ENCODE data around the gene THOP1.

THOP1 gene

DNA sequence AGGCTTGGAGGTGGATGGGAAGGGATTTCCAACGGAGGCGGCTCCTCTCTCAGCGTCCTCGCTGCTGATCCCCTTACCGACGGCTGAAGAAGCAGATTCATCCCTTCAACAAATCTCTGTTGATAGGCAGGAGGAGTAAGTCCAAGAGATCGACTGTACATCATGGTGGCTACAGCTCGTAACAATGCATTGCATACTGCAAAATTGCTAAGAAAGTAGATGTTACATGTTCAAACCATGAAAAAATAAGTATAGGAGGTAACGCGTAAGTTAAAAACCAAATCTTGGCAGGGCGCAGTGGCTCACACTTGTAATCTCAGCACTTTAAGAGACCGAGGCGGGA, 45.0 kb upstream of the THOP1 start:
- Histone ChIP-seq H3K36me3 (ENCODE audit: insufficient read depth, low read length) (peaks cover 21% of the 10 kb centered on the region), H3K9ac (ENCODE audit: low read length) (no peak overlapping the region), H4K20me1 (ENCODE audit: insufficient read depth, low read length) (no peaks in the 10 kb centered on the region), H3K27ac (ENCODE audit: low read depth, low read length, poor library complexity, severe bottlenecking) (no peak overlapping the region), H3K27me3 (ENCODE audit: insufficient read depth, low read length) (no peaks in the 10 kb centered on the region), H3K9me3 (ENCODE audit: low read length) (no peaks in the 10 kb centered on the region), H3K4me2 (ENCODE audit: low read length) (peak overlapping the region; percentile 24; the same call in 1 of the 2 replicates), H3K4me3 (ENCODE audit: low read depth, low read length, poor library complexity, severe bottlenecking) (peak overlapping the region; percentile 76), H3K79me2 (ENCODE audit: insufficient read depth, low read length) (no peaks in the 10 kb centered on the region), H3F3A (ENCODE audit: insufficient read depth, low read length) (no peaks in the 10 kb centered on the region), H3K4me1 (ENCODE audit: insufficient read depth, low read length, severe bottlenecking) (peaks cover 6% of the 10 kb centered on the region), H2AFZ (ENCODE audit: low read length) (no peak overlapping the region), H3K9me2 (ENCODE audit: low read depth, low read length) (no peaks in the 10 kb centered on the region)
- no peak for TF ChIP-seq CTCF (IDR thresholded peaks at IDR 0.05; ENCODE audit: low read length)
- no peak for TF ChIP-seq EZH2 (IDR thresholded peaks at IDR 0.05; ENCODE audit: borderline replicate concordance, low read length)

- Histone ChIP-seq H3K9me2 (ENCODE audit: low read depth, low read length) (no peaks in the 10 kb centered on the region), H3K36me3 (ENCODE audit: insufficient read depth, low read length) (no peaks in the 10 kb centered on the region), H3K9ac (ENCODE audit: low read length) (no peak overlapping the region), H3K79me2 (ENCODE audit: insufficient read depth, low read length) (no peaks in the 10 kb centered on the region), H2AFZ (ENCODE audit: low read length) (no peak overlapping the region), H3K4me1 (ENCODE audit: insufficient read depth, low read length, severe bottlenecking) (peaks cover 6% of the 10 kb centered on the region), H4K20me1 (ENCODE audit: insufficient read depth, low read length) (no peaks in the 10 kb centered on the region), H3K4me3 (ENCODE audit: low read depth, low read length, poor library complexity, severe bottlenecking) (no peak overlapping the region), H3K27me3 (ENCODE audit: insufficient read depth, low read length) (no peaks in the 10 kb centered on the region; the same call in 1 of the 2 replicates), H3F3A (ENCODE audit: insufficient read depth, low read length) (no peaks in the 10 kb centered on the region), H3K4me2 (ENCODE audit: low read length) (no peak overlapping the region), H3K9me3 (ENCODE audit: low read length) (no peaks in the 10 kb centered on the region), H3K27ac (ENCODE audit: low read depth, low read length, poor library complexity, severe bottlenecking) (no peak overlapping the region)
- TF ChIP-seq EZH2 (IDR thresholded peaks at IDR 0.05; ENCODE audit: borderline replicate concordance, low read length) (no peak), CTCF (IDR thresholded peaks at IDR 0.05; ENCODE audit: low read length) (no peak)
Measured at GRCh38 chr19:2743099-2743498, 42.2 kb upstream of the THOP1 start.

GRCh38 chr19:2744113-2744512, 41.2 kb upstream of the THOP1 start:
- Histone ChIP-seq H3K36me3 (ENCODE audit: insufficient read depth, low read length) (no peaks in the 10 kb centered on the region), H3K9me2 (ENCODE audit: low read depth, low read length) (no peaks in the 10 kb centered on the region), H3F3A (ENCODE audit: insufficient read depth, low read length) (no peaks in the 10 kb centered on the region), H3K4me3 (ENCODE audit: low read depth, low read length, poor library complexity, severe bottlenecking) (no peak overlapping the region), H3K27me3 (ENCODE audit: insufficient read depth, low read length) (no peaks in the 10 kb centered on the region; the same call in 1 of the 2 replicates), H2AFZ (ENCODE audit: low read length) (no peak overlapping the region), H3K4me2 (ENCODE audit: low read length) (no peak overlapping the region), H3K4me1 (ENCODE audit: insufficient read depth, low read length, severe bottlenecking) (peaks cover 5% of the 10 kb centered on the region), H4K20me1 (ENCODE audit: insufficient read depth, low read length) (no peaks in the 10 kb centered on the region), H3K27ac (ENCODE audit: low read depth, low read length, poor library complexity, severe bottlenecking) (no peak overlapping the region), H3K9ac (ENCODE audit: low read length) (no peak overlapping the region), H3K79me2 (ENCODE audit: insufficient read depth, low read length) (no peaks in the 10 kb centered on the region), H3K9me3 (ENCODE audit: low read length) (no peaks in the 10 kb centered on the region)
- no peak for TF ChIP-seq EZH2 (IDR thresholded peaks at IDR 0.05; ENCODE audit: borderline replicate concordance, low read length)
- TF ChIP-seq CTCF (IDR thresholded peaks at IDR 0.05; ENCODE audit: low read length): no peak
